HCT116 (cell line): ENCODE results near the gene PGBD5. TPM values are rescaled to one million over a fixed set of nuclear protein-coding genes. Genes with fewer than 3 reads are reported as not detected.

Source experiments
- ATAC-seq: fragments of 200-7000 bp; cut with Tn5 transposase; 2 replicates; pipeline ENCODE4 v1.9.1; 2020; ENCODE audit warnings: mild to moderate bottlenecking, moderate library complexity
- BruUV-seq: library from RNA; stranded (reverse); fragments of 400-500 nt; replicated peaks from 2 replicates; lab custom pipeline; 2021; lab: Mats Ljungman, UMichigan
- CTCF ChIA-PET: fragments of 300-600 bp; sonication (Branson Sonifier 250); formaldehyde crosslinking; loops from one replicate; lab custom pipeline; 2021; ENCODE audit warnings: antibody characterized with exemption; lab: Charles Lee
- POLR2A ChIA-PET: fragments of 300-600, 350-600 bp; sonication (Branson Sonifier 250); formaldehyde crosslinking; loops from one replicate; lab custom pipeline; 2021; ENCODE audit warnings: antibody characterized with exemption; lab: Charles Lee
- RAD21 ChIA-PET, 2 experiments: fragments of 300-600 bp; sonication (Branson Sonifier 250); formaldehyde crosslinking; loops; one replicate each; lab custom pipeline; 2023; ENCODE audit warnings: low total read pairs in 2 of 2; ENCODE audit not compliant: uncharacterized antibody in 2 of 2, unreplicated experiment in 2 of 2, low non-redundant PET in 1 of 2; lab: Charles Lee
- DNase-seq: peaks from one replicate; pipeline ENCODE4 v3.0.0-alpha.2; 2010; ENCODE audit warnings: low read depth, low spot score
- H2AFZ ChIP-seq: fragments of 200-600 bp; shearing (Covaris generic), sonication (generic); 2 replicates; pipeline ENCODE4 v1.6.1; 2017; ENCODE audit warnings: low read depth, mixed run types, mixed read lengths, antibody characterized with exemption, low read length; ENCODE audit not compliant: poor library complexity, severe bottlenecking
- H3K27ac ChIP-seq: 2 replicates; pipeline ENCODE4 v1.5.1; 2012; ENCODE audit warnings: low read depth, low read length
- H3K27me3 ChIP-seq: fragments of 200-600 bp; sonication (generic); 2 replicates; pipeline ENCODE4 v1.6.1; 2016; ENCODE audit warnings: mixed run types, low read length, mixed read lengths; ENCODE audit not compliant: insufficient read depth
- H3K36me3 ChIP-seq, 2 experiments: fragments of 200-500 bp in 1 of 2; fragments of 200-600 bp in 1 of 2; sonication (Bioruptor generic) in 1 of 2; sonication (generic) in 1 of 2; 2 replicates each; pipeline versions ENCODE4 v1.5.1 to v1.6.1; 2014 to 2016; ENCODE audit warnings: low read length in 2 of 2, inconsistent platforms in 1 of 2, mixed read lengths in 1 of 2, mixed run types in 1 of 2; ENCODE audit not compliant: insufficient read depth in 2 of 2, control insufficient read depth in 1 of 2
- H3K4me1 ChIP-seq, 2 experiments: fragments of 200-600 bp in 1 of 2; sonication (generic) in 1 of 2; 2 replicates each; pipeline versions ENCODE4 v1.5.1 to v1.6.1; 2012 to 2017; ENCODE audit warnings: low read length in 2 of 2, inconsistent platforms in 1 of 2, mild to moderate bottlenecking in 1 of 2, mixed read lengths in 1 of 2, mixed run types in 1 of 2, moderate library complexity in 1 of 2; ENCODE audit not compliant: insufficient read depth in 2 of 2, control insufficient read depth in 1 of 2
- H3K4me2 ChIP-seq: fragments of 200-600 bp; sonication (generic); 2 replicates; pipeline ENCODE4 v1.6.1; 2017; ENCODE audit warnings: mixed run types, low read length, mixed read lengths
- H3K4me3 ChIP-seq, 2 experiments: fragments of 200-600 bp in 1 of 2; sonication (generic) in 1 of 2; replicated peaks in 1 of 2; 2 replicates each; pipeline ENCODE4 v1.5.1; 2011 to 2016; ENCODE audit warnings: low read length in 2 of 2, control low read depth in 1 of 2, low read depth in 1 of 2, mild to moderate bottlenecking in 1 of 2, mixed read lengths in 1 of 2, mixed run types in 1 of 2
- H3K79me2 ChIP-seq: fragments of 200-600 bp; sonication (generic); 2 replicates; pipeline ENCODE4 v1.6.1; 2017; ENCODE audit warnings: mild to moderate bottlenecking, mixed run types, low read length, moderate library complexity, mixed read lengths; ENCODE audit not compliant: insufficient read depth
- H3K9ac ChIP-seq: fragments of 200-600 bp; sonication (generic); 2 replicates; pipeline ENCODE4 v1.6.1; 2016; ENCODE audit warnings: low read length, mixed read lengths
- H3K9me2 ChIP-seq: fragments of 200-600 bp; sonication (generic), shearing (Covaris generic); 2 replicates; pipeline ENCODE4 v1.6.1; 2017; ENCODE audit warnings: mixed run types, mild to moderate bottlenecking, moderate library complexity; ENCODE audit not compliant: insufficient read depth
- H3K9me3 ChIP-seq, 2 experiments: fragments of 200-500 bp in 1 of 2; fragments of 200-600 bp in 1 of 2; sonication (Bioruptor generic) in 1 of 2; sonication (generic) in 1 of 2; 2 replicates each; pipeline ENCODE4 v1.6.1; 2014 to 2017; ENCODE audit warnings: low read length in 2 of 2, mixed read lengths in 2 of 2, inconsistent platforms in 1 of 2, low read depth in 1 of 2, mild to moderate bottlenecking in 1 of 2, mixed run types in 1 of 2, moderate library complexity in 1 of 2; ENCODE audit not compliant: control insufficient read depth in 1 of 2, insufficient read depth in 1 of 2
- H4K20me1 ChIP-seq: fragments of 200-600 bp; sonication (generic), shearing (Covaris generic); 2 replicates; pipeline ENCODE4 v1.6.1; 2017; ENCODE audit warnings: mixed run types, mild to moderate bottlenecking, moderate library complexity; ENCODE audit not compliant: insufficient read depth
- ATF3 ChIP-seq: IDR thresholded peaks from 2 replicates; pipeline ENCODE4 v1.6.1; 2012
- CEBPB ChIP-seq: IDR thresholded peaks from 2 replicates; pipeline ENCODE4 v1.6.1; 2012; ENCODE audit warnings: low read depth
- CTCF ChIP-seq, 3 experiments: fragments of 200-600 bp in 1 of 3; sonication (generic) in 1 of 3; IDR thresholded peaks in 2 of 3; conservative IDR thresholded peaks in 1 of 3; 2 replicates each; pipeline ENCODE4 v1.5.1; 2012 to 2017; ENCODE audit warnings: low read depth in 2 of 3, low read length in 2 of 3, antibody characterized with exemption in 1 of 3, borderline replicate concordance in 1 of 3, control low read depth in 1 of 3, mild to moderate bottlenecking in 1 of 3, mixed read lengths in 1 of 3, mixed run types in 1 of 3, moderate library complexity in 1 of 3; ENCODE audit not compliant: insufficient read depth in 1 of 3
- EGR1 ChIP-seq: IDR thresholded peaks from 2 replicates; pipeline ENCODE4 v1.6.1; 2012; ENCODE audit warnings: low read depth
- EZH2 ChIP-seq: fragments of 200-600 bp; sonication (generic); IDR thresholded peaks from 2 replicates; pipeline ENCODE4 v1.6.1; 2017; ENCODE audit warnings: antibody characterized with exemption, mixed run types
- EZH2phosphoT487 ChIP-seq: fragments of 200-600 bp; IDR thresholded peaks from 2 replicates; pipeline ENCODE4 v1.6.1; 2018; ENCODE audit warnings: antibody characterized with exemption, borderline replicate concordance
- FOSL1 ChIP-seq: IDR thresholded peaks from 2 replicates; pipeline ENCODE4 v1.6.1; 2012; ENCODE audit warnings: low read depth
- JUND ChIP-seq: IDR thresholded peaks from 2 replicates; pipeline ENCODE4 v1.6.1; 2012
- MAX ChIP-seq: IDR thresholded peaks from 2 replicates; pipeline ENCODE4 v1.6.1; 2012
- POLR2A ChIP-seq: IDR thresholded peaks from 2 replicates; pipeline ENCODE4 v1.7.0; 2011; ENCODE audit warnings: borderline replicate concordance; ENCODE audit not compliant: insufficient read depth, insufficient read length; ENCODE audit errors: extremely low read depth
- SIN3A ChIP-seq: IDR thresholded peaks from 2 replicates; pipeline ENCODE4 v1.6.1; 2012; ENCODE audit warnings: low read depth
- SP1 ChIP-seq: IDR thresholded peaks from 2 replicates; pipeline ENCODE4 v1.6.1; 2012; ENCODE audit warnings: low read depth
- TCF7L2 ChIP-seq: IDR thresholded peaks from 2 replicates; pipeline ENCODE4 v1.7.0; 2011; ENCODE audit warnings: borderline replicate concordance, inconsistent platforms; ENCODE audit not compliant: insufficient read depth, insufficient read length; ENCODE audit errors: extremely low read depth
- YY1 ChIP-seq: IDR thresholded peaks from 2 replicates; pipeline ENCODE4 v1.6.1; 2011; ENCODE audit warnings: low read length, low read depth, moderate library complexity, mild to moderate bottlenecking; ENCODE audit not compliant: insufficient replicate concordance; ENCODE audit errors: extremely low read depth
- ZBTB33 ChIP-seq: IDR thresholded peaks from 2 replicates; pipeline ENCODE4 v1.6.1; 2011; ENCODE audit warnings: mild to moderate bottlenecking, low read length, moderate library complexity; ENCODE audit not compliant: insufficient replicate concordance; ENCODE audit errors: extremely low read depth
- ZFX ChIP-seq: fragments of 450-650 bp; IDR thresholded peaks from 2 replicates; pipeline ENCODE4 v1.6.1; 2017
- ZNF274 ChIP-seq: fragments of 200-500 bp; sonication (Bioruptor generic); IDR thresholded peaks from 2 replicates; pipeline ENCODE4 v1.6.1; 2014; ENCODE audit warnings: mild to moderate bottlenecking, low read depth, low read length, inconsistent platforms
- intact Hi-C: fragments of 100-400 bp; cut with micrococcal nuclease; formaldehyde crosslinking; loops from 2 replicates; pipeline ENCODE4 v1.10.0; 2022
- total RNA-seq: library from RNA; stranded (reverse); gene quantifications from one replicate; pipeline ENCODE4 v1.2.1, GENCODE V29; 2021; ENCODE audit not compliant: unreplicated experiment

PGBD5 gene
- total RNA-seq, 1 experiment from 2014 or later = 0.27 TPM

- ChIA-PET RAD21 (no interaction called here), CTCF (no interaction called here), POLR2A (no interaction called here)
- Histone ChIP-seq H4K20me1 (no peaks in the 10 kb centered on the region), H3K9me2 (no peaks in the 10 kb centered on the region), H2AFZ (no peak overlapping the region), H3K9me3 (no peaks in the 10 kb centered on the region), H3K27ac (no peak overlapping the region), H3K27me3 (no peaks in the 10 kb centered on the region), H3K4me1 (no peaks in the 10 kb centered on the region), H3K36me3 (no peaks in the 10 kb centered on the region), H3K79me2 (no peaks in the 10 kb centered on the region), H3K9ac (no peak overlapping the region), H3K4me2 (no peak overlapping the region), H3K4me3 (no peak overlapping the region)
- intact Hi-C loops = no loop called here
- ATAC-seq (no peak), DNase-seq (no peak)
- TF ChIP-seq SP1 = no peak
- TF ChIP-seq SIN3A = no peak
- no peak for TF ChIP-seq ATF3
- TF ChIP-seq YY1 = no peak
- no peak for TF ChIP-seq ZFX
- TF ChIP-seq EZH2 = no peak
- no peak for TF ChIP-seq ZBTB33
- TF ChIP-seq EZH2phosphoT487 = no peak
- no peak for TF ChIP-seq ZNF274
- TF ChIP-seq CEBPB = no peak
- TF ChIP-seq POLR2A = no peak
- TF ChIP-seq EGR1 = no peak
- TF ChIP-seq CTCF (IDR thresholded peaks at IDR 0.05 in 2 of 3, conservative IDR thresholded peaks at IDR 0.05 in 1 of 3; ENCODE audit: borderline replicate concordance in 1 of 3, insufficient read depth in 1 of 3, low read depth in 2 of 3, low read length in 2 of 3) = no peak
- no peak for TF ChIP-seq JUND
- TF ChIP-seq FOSL1 = no peak
- TF ChIP-seq MAX = no peak
- no peak for TF ChIP-seq TCF7L2
- BruUV-seq = no TSS peak
Observed at GRCh38 chr1:230286890-230287269, 139.3 kb downstream of the PGBD5 start.
